ENCODE data around the gene ABCA4. TPM values are rescaled to one million over a fixed set of nuclear protein-coding genes. Genes with fewer than 3 reads are reported as not detected.

Gene ABCA4
- polyA plus RNA-seq, 3 donors = 5.8 to 15.2 (median 7.1) TPM

- no peak for DNase-seq (ENCODE audit: extremely low read depth in 1 of 11, low read depth in 9 of 11, low spot score in 4 of 11)
These were observed 4.9 kb upstream of the ABCA4 start for GRCh38 chr1:94125551-94126514.

- no peak for DNase-seq (ENCODE audit: extremely low read depth in 1 of 11, low read depth in 9 of 11, low spot score in 4 of 11)
These were observed 3.6 kb upstream of the ABCA4 start for GRCh38 chr1:94124538-94124937.

- DNase-seq (ENCODE audit: extremely low read depth in 1 of 11, low read depth in 9 of 11, low spot score in 4 of 11) = no peak
These were observed 1.4 kb upstream of the ABCA4 start for GRCh38 chr1:94122201-94122970.

DNA sequence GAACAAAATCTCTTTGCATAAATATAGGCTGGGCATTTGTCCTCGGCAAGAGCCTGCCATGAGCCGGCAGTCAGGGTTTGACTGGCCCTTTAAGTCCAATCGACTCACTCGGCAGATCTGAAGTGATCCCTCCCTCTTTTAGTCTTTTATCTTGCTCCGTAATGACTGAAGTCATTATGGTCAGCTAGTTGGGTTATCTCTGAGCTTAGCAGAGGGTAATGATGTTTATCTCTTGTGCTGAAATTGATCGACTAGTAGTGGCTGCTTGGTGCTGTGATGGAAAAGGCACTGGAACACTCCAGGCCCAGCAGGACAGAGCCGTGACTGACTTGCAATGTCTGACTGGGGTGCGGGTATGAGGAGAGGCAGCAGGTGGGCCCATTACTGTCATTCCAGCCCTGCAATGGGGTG, 468 bp upstream of the ABCA4 start:
- DNase-seq (ENCODE audit: extremely low read depth in 1 of 11, low read depth in 9 of 11, low spot score in 4 of 11) = no peak

GRCh38 chr1:94120570-94120901, 412 bp downstream of the ABCA4 start:
- no peak for DNase-seq (ENCODE audit: extremely low read depth in 1 of 11, low read depth in 9 of 11, low spot score in 4 of 11)

- DNase-seq (ENCODE audit: extremely low read depth in 1 of 11, low read depth in 9 of 11, low spot score in 4 of 11) = no peak
These were observed 965 bp downstream of the ABCA4 start for GRCh38 chr1:94119796-94120569.

DNA sequence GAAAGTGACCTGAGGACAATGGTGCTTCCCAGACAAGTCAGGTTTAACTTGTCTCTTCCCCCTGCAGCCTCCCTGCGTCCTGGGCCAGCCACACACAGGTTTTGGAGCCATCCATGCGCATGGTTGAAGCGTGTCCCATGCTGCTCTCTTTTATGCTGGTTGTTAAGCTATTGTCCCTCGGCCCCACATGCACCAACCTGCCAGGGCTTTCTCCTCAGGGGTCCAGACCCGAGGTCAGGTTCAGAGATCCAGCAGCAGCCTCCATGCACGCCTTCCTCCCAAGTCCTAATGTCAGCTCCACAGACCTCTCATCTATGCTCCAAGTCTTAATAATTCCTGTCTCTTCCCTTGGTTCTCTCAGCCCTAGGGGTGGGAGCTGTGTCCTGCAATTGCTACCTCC, 1.6 kb downstream of the ABCA4 start:
- no peak for DNase-seq (ENCODE audit: extremely low read depth in 1 of 11, low read depth in 9 of 11, low spot score in 4 of 11)

GRCh38 chr1:94118471-94118870, 2.5 kb downstream of the ABCA4 start:
- no peak for DNase-seq (ENCODE audit: extremely low read depth in 1 of 11, low read depth in 9 of 11, low spot score in 4 of 11)

DNA sequence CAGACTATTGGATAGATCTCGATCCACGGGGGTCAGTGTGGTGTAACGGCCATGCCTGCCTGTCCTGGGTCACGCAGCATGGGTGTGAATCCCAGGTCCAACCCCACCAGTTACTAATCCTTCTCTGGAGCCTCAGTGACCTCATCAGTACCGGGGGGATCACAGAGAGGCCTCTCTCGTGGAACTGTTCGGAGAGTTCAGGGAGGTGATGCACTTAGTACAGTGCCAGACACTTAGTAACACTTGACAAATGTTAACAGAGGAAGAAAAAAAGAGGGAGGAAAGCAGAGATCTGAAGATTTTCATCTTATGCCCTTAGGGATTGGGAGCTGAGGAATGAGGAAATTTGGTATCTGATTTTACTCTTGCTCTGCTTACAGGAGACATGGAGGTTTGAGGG, 2.9 kb downstream of the ABCA4 start:
- no peak for DNase-seq (ENCODE audit: extremely low read depth in 1 of 11, low read depth in 9 of 11, low spot score in 4 of 11)

GRCh38 chr1:94117259-94117851, 3.6 kb downstream of the ABCA4 start:
- DNase-seq (ENCODE audit: extremely low read depth in 1 of 11, low read depth in 9 of 11, low spot score in 4 of 11) = no peak

DNA sequence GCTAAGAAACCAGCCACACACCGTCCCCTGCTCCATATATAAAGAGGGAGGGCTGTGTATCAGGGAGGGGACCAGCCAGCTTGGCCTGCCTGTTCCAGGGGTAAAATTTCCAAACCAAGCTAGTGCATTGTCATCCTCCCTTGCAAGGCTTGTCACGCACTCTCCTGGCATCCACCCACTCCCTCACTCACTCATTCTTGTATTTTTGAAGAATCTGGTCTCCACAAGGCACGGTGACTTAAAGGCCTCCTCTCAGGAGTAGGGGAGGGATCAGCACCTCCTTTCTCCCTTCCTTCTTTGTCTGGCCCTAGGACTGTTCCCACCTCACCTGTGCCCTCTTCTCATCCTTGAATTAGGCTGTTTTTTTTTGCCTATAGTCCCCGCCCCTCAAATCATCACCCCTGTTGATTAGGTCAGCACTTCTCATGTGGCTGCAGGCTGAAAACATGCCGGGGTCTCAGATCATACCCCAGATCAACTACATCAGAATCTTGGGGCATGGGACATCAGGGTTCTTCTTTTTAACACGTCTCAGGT, 5.0 kb downstream of the ABCA4 start:
- no peak for DNase-seq (ENCODE audit: extremely low read depth in 1 of 11, low read depth in 9 of 11, low spot score in 4 of 11)

DNA sequence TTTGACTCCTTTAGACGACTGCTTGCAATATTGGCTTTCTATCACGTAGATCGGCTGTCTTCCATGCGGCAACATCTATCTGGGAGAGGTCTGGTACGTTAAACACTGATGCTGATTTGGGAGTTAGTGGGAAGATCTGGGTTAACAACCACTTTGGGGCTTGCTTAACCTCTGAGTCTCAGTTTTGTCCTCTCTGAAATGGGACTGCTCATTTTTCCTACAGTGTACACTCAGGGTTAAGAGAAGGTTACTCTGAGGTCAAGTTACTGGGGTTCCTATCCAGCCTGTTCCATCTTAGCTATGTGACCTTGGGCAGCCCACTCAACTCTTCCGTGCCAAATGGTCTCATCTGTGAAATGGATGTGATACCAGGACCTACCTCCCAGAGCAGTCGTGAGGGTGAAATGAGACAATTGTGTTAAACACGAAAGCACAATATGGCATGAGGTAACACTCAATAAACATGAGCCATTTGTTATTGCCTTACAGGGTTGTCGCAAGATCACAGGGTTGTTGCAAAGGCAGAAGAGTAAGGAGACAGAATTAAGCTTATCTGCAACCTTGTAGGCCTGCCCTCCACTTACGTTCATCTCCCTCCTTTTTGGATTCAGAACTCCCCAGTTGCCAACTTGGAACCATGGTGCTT, 5.6 kb downstream of the ABCA4 start:
- DNase-seq (ENCODE audit: extremely low read depth in 1 of 11, low read depth in 9 of 11, low spot score in 4 of 11) = no peak

DNA sequence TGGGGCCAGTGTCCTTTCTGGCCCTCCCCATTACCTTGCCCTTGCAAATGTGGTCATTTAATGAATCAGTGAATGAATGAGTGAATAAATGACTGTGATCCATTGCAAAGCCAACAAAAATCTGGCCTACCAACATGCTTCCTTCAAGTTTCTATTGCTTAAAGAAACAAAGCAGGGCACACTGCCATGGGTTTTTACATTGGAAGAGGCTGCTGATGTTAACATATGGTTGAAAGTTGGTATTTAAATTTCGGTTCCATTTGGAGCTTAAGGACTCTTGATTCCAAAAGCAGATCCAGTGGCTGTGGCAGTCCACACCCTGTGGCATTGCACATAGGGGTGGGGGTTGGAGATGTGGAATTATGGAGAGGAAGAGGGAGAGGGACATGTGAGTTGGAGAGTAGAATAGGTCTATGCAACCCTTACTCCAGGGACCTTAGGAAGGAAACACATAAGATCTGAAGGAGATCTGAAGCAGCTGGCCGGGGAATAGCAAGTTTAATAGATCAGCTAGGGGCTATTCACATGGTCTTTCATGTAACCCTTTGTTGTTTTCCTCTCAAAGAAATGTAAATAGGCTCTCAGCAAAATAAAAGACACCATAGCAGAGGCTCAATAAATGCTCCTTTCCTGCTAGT, 7.2 kb downstream of the ABCA4 start:
- DNase-seq (ENCODE audit: extremely low read depth in 1 of 11, low read depth in 9 of 11, low spot score in 4 of 11) = no peak

- DNase-seq (ENCODE audit: extremely low read depth in 1 of 11, low read depth in 9 of 11, low spot score in 4 of 11) = no peak
These were observed 9.1 kb downstream of the ABCA4 start for GRCh38 chr1:94111879-94112278.

- no peak for DNase-seq (ENCODE audit: extremely low read depth in 1 of 11, low read depth in 9 of 11, low spot score in 4 of 11)
These were observed 9.8 kb downstream of the ABCA4 start for GRCh38 chr1:94110946-94111740.

GRCh38 chr1:94110021-94110761, 10.8 kb downstream of the ABCA4 start:
- DNase-seq (ENCODE audit: extremely low read depth in 1 of 11, low read depth in 9 of 11, low spot score in 4 of 11) = no peak

- no peak for DNase-seq (ENCODE audit: extremely low read depth in 1 of 11, low read depth in 9 of 11, low spot score in 4 of 11)
These were observed 11.5 kb downstream of the ABCA4 start for GRCh38 chr1:94109478-94109877.

All from renal cortex interstitium (tissue), 11 donors.